ENCODE results near the gene CYP2B6.
"Not testable (repeated sequence)": the region's sequence is repeated elsewhere in the genome, so short reads cannot be mapped to it uniquely, and the experiment has no call there.

CYP2B6 gene

GRCh38 chr19:40990972-40991381, at the start of gene CYP2B6:
TSS of gene CYP2B6 (plus strand) at chr19:40991282. CDS start at chr19:40991306, 24 bp downstream.
- Mint-ChIP-seq H3K4me3 (no peak within 1 kb of the TSS), H3K27ac (no peak within 1 kb of the TSS), H3K27me3 (no peaks in the 10 kb centered on the region), H3K9me3 (peaks cover 6 to 22% of the 10 kb centered on the region in 2 donors), H3K4me1 (peaks cover 7% of the 10 kb centered on the region)
- DNase-seq (no peak), ATAC-seq (no peak)

GRCh38 chr19:40941481-40942219, 49.4 kb upstream of the CYP2B6 start:
- no peak for ATAC-seq
- no peak overlapping the region for H3K4me3 Mint-ChIP-seq
- no peaks in the 10 kb centered on the region for H3K4me1 Mint-ChIP-seq
- no peaks in the 10 kb centered on the region for H3K9me3 Mint-ChIP-seq
- H3K27ac Mint-ChIP-seq: no peak overlapping the region
- DNase-seq: no peak
- peaks cover 14% of the 10 kb centered on the region for H3K27me3 Mint-ChIP-seq

GRCh38 chr19:40945645-40946044, 45.4 kb upstream of the CYP2B6 start:
- H3K9me3 Mint-ChIP-seq: no peaks in the 10 kb centered on the region
- H3K27ac Mint-ChIP-seq: no peak overlapping the region
- no peak overlapping the region for H3K4me3 Mint-ChIP-seq
- H3K4me1 Mint-ChIP-seq: no peaks in the 10 kb centered on the region
- ATAC-seq (no peak), DNase-seq (no peak)
- peaks cover 14% of the 10 kb centered on the region for H3K27me3 Mint-ChIP-seq

- no peak overlapping the region for H3K27ac Mint-ChIP-seq
- ATAC-seq (no peak), DNase-seq (no peak)
- no peaks in the 10 kb centered on the region for H3K9me3 Mint-ChIP-seq
- no peaks in the 10 kb centered on the region for H3K4me1 Mint-ChIP-seq
- no peak overlapping the region for H3K4me3 Mint-ChIP-seq
- peaks cover 14% of the 10 kb centered on the region for H3K27me3 Mint-ChIP-seq
Observed at GRCh38 chr19:40947114-40947513, 44.0 kb upstream of the CYP2B6 start.

GRCh38 chr19:40947573-40947972, 43.5 kb upstream of the CYP2B6 start:
- ATAC-seq (no peak), DNase-seq (no peak)
- H3K4me1 Mint-ChIP-seq: no peaks in the 10 kb centered on the region
- peaks cover 2 to 4% of the 10 kb centered on the region in 2 donors for H3K9me3 Mint-ChIP-seq
- H3K27me3 Mint-ChIP-seq: peaks cover 14% of the 10 kb centered on the region
- H3K27ac Mint-ChIP-seq: no peak overlapping the region
- no peak overlapping the region for H3K4me3 Mint-ChIP-seq

GRCh38 chr19:40948580-40949299, 42.3 kb upstream of the CYP2B6 start:
- Mint-ChIP-seq H3K27me3 (peaks cover 14% of the 10 kb centered on the region), H3K4me3 (no peak overlapping the region), H3K27ac (no peak overlapping the region), H3K9me3 (peaks cover 5 to 15% of the 10 kb centered on the region in 2 donors), H3K4me1 (no peaks in the 10 kb centered on the region)
- ATAC-seq: no peak
- no peak for DNase-seq

GRCh38 chr19:40954573-40954972, 36.5 kb upstream of the CYP2B6 start:
- H3K4me1 Mint-ChIP-seq: no peaks in the 10 kb centered on the region
- H3K4me3 Mint-ChIP-seq: no peak overlapping the region
- DNase-seq: no peak
- no peak for ATAC-seq
- peaks cover 12 to 33% of the 10 kb centered on the region in 2 donors for H3K9me3 Mint-ChIP-seq
- H3K27ac Mint-ChIP-seq: no peak overlapping the region
- H3K27me3 Mint-ChIP-seq: no peaks in the 10 kb centered on the region

- Mint-ChIP-seq H3K27me3 (peaks cover 12% of the 10 kb centered on the region), H3K9me3 (peaks cover 3 to 12% of the 10 kb centered on the region in 2 donors), H3K4me1 (no peaks in the 10 kb centered on the region), H3K27ac (no peak overlapping the region), H3K4me3 (no peak overlapping the region)
- ATAC-seq (no peak), DNase-seq (no peak)
Observed at GRCh38 chr19:40959338-40959737, 31.7 kb upstream of the CYP2B6 start.

- Mint-ChIP-seq H3K27ac (no peak overlapping the region), H3K4me1 (no peaks in the 10 kb centered on the region), H3K4me3 (no peak overlapping the region), H3K27me3 (peaks cover 12% of the 10 kb centered on the region), H3K9me3 (peaks cover 0 to 5% of the 10 kb centered on the region in 2 donors)
- ATAC-seq (no peak), DNase-seq (no peak)
Observed at GRCh38 chr19:40960062-40960685, 30.9 kb upstream of the CYP2B6 start.

- Mint-ChIP-seq H3K9me3 (peaks cover 0 to 5% of the 10 kb centered on the region in 2 donors), H3K4me1 (no peaks in the 10 kb centered on the region), H3K27ac (no peak overlapping the region), H3K4me3 (no peak overlapping the region), H3K27me3 (peaks cover 12% of the 10 kb centered on the region)
- ATAC-seq (no peak), DNase-seq (no peak)
Observed at GRCh38 chr19:40960780-40961179, 30.3 kb upstream of the CYP2B6 start.

- no peak for DNase-seq
- no peak for ATAC-seq
- H3K27ac Mint-ChIP-seq: no peak overlapping the region
- H3K4me1 Mint-ChIP-seq: no peaks in the 10 kb centered on the region
- H3K4me3 Mint-ChIP-seq: no peak overlapping the region
- peaks cover 12% of the 10 kb centered on the region for H3K27me3 Mint-ChIP-seq
- peaks cover 0 to 2% of the 10 kb centered on the region in 2 donors for H3K9me3 Mint-ChIP-seq
Observed at GRCh38 chr19:40962460-40962961, 28.6 kb upstream of the CYP2B6 start.

- not testable (repeated sequence) for H3K4me3 Mint-ChIP-seq, DNase-seq, H3K27ac Mint-ChIP-seq, H3K9me3 Mint-ChIP-seq, ATAC-seq, H3K4me1 Mint-ChIP-seq
- peaks cover 12% of the 10 kb centered on the region for H3K27me3 Mint-ChIP-seq
Observed at GRCh38 chr19:40964361-40964760, 26.7 kb upstream of the CYP2B6 start.

- H3K9me3 Mint-ChIP-seq, DNase-seq, ATAC-seq, H3K4me3 Mint-ChIP-seq, H3K27ac Mint-ChIP-seq: not testable (repeated sequence)
- Mint-ChIP-seq H3K4me1 (peaks cover 18% of the 10 kb centered on the region), H3K27me3 (peaks cover 12% of the 10 kb centered on the region)
Observed at GRCh38 chr19:40965351-40965750, 25.7 kb upstream of the CYP2B6 start.

- ATAC-seq, H3K27me3 Mint-ChIP-seq, H3K9me3 Mint-ChIP-seq, DNase-seq, H3K4me3 Mint-ChIP-seq, H3K27ac Mint-ChIP-seq: not testable (repeated sequence)
- H3K4me1 Mint-ChIP-seq: peaks cover 30% of the 10 kb centered on the region
Observed at GRCh38 chr19:40966591-40966990, 24.5 kb upstream of the CYP2B6 start.

GRCh38 chr19:40968065-40968464, 23.0 kb upstream of the CYP2B6 start:
- not testable (repeated sequence) for H3K27me3 Mint-ChIP-seq, H3K27ac Mint-ChIP-seq, H3K4me3 Mint-ChIP-seq, ATAC-seq, DNase-seq, H3K9me3 Mint-ChIP-seq
- peaks cover 31% of the 10 kb centered on the region for H3K4me1 Mint-ChIP-seq

- Mint-ChIP-seq H3K4me3 (peak overlapping the region; percentile 18 to 60), H3K27ac (peak overlapping the region in 1 of 2 donors; percentile 29), H3K4me1 (peaks cover 31% of the 10 kb centered on the region)
- H3K9me3 Mint-ChIP-seq, ATAC-seq, H3K27me3 Mint-ChIP-seq, DNase-seq: not testable (repeated sequence)
Observed at GRCh38 chr19:40969721-40970120, 21.4 kb upstream of the CYP2B6 start.
